ENCODE results near the gene ST6GAL1. TPM values are rescaled to one million over a fixed set of nuclear protein-coding genes. Genes with fewer than 3 reads are reported as not detected.
A peak's percentile ranks its signal among the peaks of the same experiment; 100 is the strongest.

ST6GAL1 gene
- total RNA-seq, 4 donors from 2014 or later: 74.8 to 189 (median 113) TPM

- H3K4me3 ChIP-seq (replicated peaks in 1 of 3): no peak overlapping the region
- H3K27me3 ChIP-seq: no peaks in the 10 kb centered on the region
- intact Hi-C loops (cut with DNase I): loop anchor here (10.0 kb wide), 1 partner anchor 90 kb away; no protein-coding TSS in a partner anchor
- TF ChIP-seq POLR2A (IDR thresholded peaks at IDR 0.05) (no peak), CTCF (IDR thresholded peaks at IDR 0.05) (no peak)
- H3K27ac ChIP-seq: no peak overlapping the region
- DNase-seq: no peak
- no peaks in the 10 kb centered on the region for H3K36me3 ChIP-seq
- WGBS, 2 donors: 96 to 98% methylated on average over 6 of the region's 6 CpGs
- no peaks in the 10 kb centered on the region for H3K9me3 ChIP-seq
- H3K4me1 ChIP-seq: peaks cover 18 to 46% of the 10 kb centered on the region in 2 donors
These were observed 4.8 kb downstream of the ST6GAL1 start for GRCh38 chr3:186935133-186935532.

GRCh38 chr3:186937017-186937875 lies 6.9 kb downstream of the ST6GAL1 start:
- no peak for DNase-seq
- WGBS, 2 donors: 86% methylated on average over 10 of the region's 10 CpGs
- peaks cover 27 to 65% of the 10 kb centered on the region in 2 donors for H3K4me1 ChIP-seq
- H3K9me3 ChIP-seq: no peaks in the 10 kb centered on the region
- H3K27ac ChIP-seq: peak overlapping the region in 1 of 3 donors; percentile 33
- TF ChIP-seq POLR2A (IDR thresholded peaks at IDR 0.05) (no peak), CTCF (IDR thresholded peaks at IDR 0.05) (no peak)
- H3K36me3 ChIP-seq: no peaks in the 10 kb centered on the region
- no peaks in the 10 kb centered on the region for H3K27me3 ChIP-seq
- intact Hi-C loops (cut with DNase I): loop anchor here (10.0 kb wide), 1 partner anchor 88 kb away; no protein-coding TSS in a partner anchor
- H3K4me3 ChIP-seq (replicated peaks in 1 of 3): no peak overlapping the region

GRCh38 chr3:186938716-186939115 lies 8.4 kb downstream of the ST6GAL1 start:
- no peak overlapping the region for H3K4me3 ChIP-seq (replicated peaks in 1 of 3)
- DNase-seq: no peak
- intact Hi-C loops (cut with DNase I): loop anchor here (10.0 kb wide), 1 partner anchor 86 kb away; no protein-coding TSS in a partner anchor
- 80 to 88% methylated on average over 6 of the region's 6 CpGs for WGBS, 2 donors
- H3K27me3 ChIP-seq: no peaks in the 10 kb centered on the region
- no peaks in the 10 kb centered on the region for H3K9me3 ChIP-seq
- peak overlapping the region in 2 of 3 donors; percentile 54 to 79 for H3K27ac ChIP-seq
- no peak for TF ChIP-seq CTCF (IDR thresholded peaks at IDR 0.05)
- no peak for TF ChIP-seq POLR2A (IDR thresholded peaks at IDR 0.05)
- peaks cover 18 to 63% of the 10 kb centered on the region in 2 donors for H3K4me1 ChIP-seq
- H3K36me3 ChIP-seq: no peaks in the 10 kb centered on the region

- H3K4me1 ChIP-seq: peaks cover 11 to 57% of the 10 kb centered on the region in 2 donors
- peak overlapping the region in 2 of 3 donors; percentile 54 to 79 for H3K27ac ChIP-seq
- no peaks in the 10 kb centered on the region for H3K27me3 ChIP-seq
- H3K36me3 ChIP-seq: no peaks in the 10 kb centered on the region
- no peak for DNase-seq
- H3K4me3 ChIP-seq (replicated peaks in 1 of 3): no peak overlapping the region
- WGBS, 2 donors: 91 to 94% methylated on average over 5 of the region's 5 CpGs
- TF ChIP-seq POLR2A (IDR thresholded peaks at IDR 0.05) (no peak), CTCF (IDR thresholded peaks at IDR 0.05) (no peak)
- intact Hi-C loops (cut with DNase I): loop anchor here (10.0 kb wide), 1 partner anchor 85 kb away; no protein-coding TSS in a partner anchor
- H3K9me3 ChIP-seq: no peaks in the 10 kb centered on the region
These were observed 9.2 kb downstream of the ST6GAL1 start for GRCh38 chr3:186939536-186939935.

- no peak overlapping the region for H3K4me3 ChIP-seq (replicated peaks in 1 of 3)
- H3K27ac ChIP-seq: peak overlapping the region; percentile 2 to 79 (median 62)
- H3K9me3 ChIP-seq: no peaks in the 10 kb centered on the region
- WGBS, 2 donors: 8 to 21% methylated on average over 4 of the region's 4 CpGs
- H3K4me1 ChIP-seq: peaks cover 17 to 68% of the 10 kb centered on the region in 2 donors
- no peaks in the 10 kb centered on the region for H3K36me3 ChIP-seq
- TF ChIP-seq POLR2A (IDR thresholded peaks at IDR 0.05) (peak in 1 of 2 donors; percentile 15), CTCF (IDR thresholded peaks at IDR 0.05) (no peak)
- peak; percentile 71 to 84 for DNase-seq
- intact Hi-C loops (cut with DNase I): no loop called here
- H3K27me3 ChIP-seq: no peaks in the 10 kb centered on the region
These were observed 10.6 kb downstream of the ST6GAL1 start for GRCh38 chr3:186940967-186941366.
